K562 treated with DMSO at 1 percent for 12 hours (cell line): ENCODE data around the gene GXYLT2. TPM values are rescaled to one million over a fixed set of nuclear protein-coding genes. Genes with fewer than 3 reads are reported as not detected.

Source experiments
- total RNA-seq: library from RNA; unstranded; fragments of 300-600 nt; gene quantifications from 2 replicates; pipeline ENCODE4 v1.2.3, GENCODE V29; 2022; ENCODE audit not compliant: insufficient read depth

Gene GXYLT2
- total RNA-seq, result 0.96 and 4.1 TPM in 2 replicates

GRCh38 chr3:72887705-72888545 lies at the start of gene GXYLT2:
Gene GXYLT2, plus strand, starts transcription at chr3:72888046. Its CDS starts 188 bp downstream, at chr3:72888234.

GRCh38 chr3:72847751-72848702 lies 39.8 kb upstream of the GXYLT2 start, which contains the start of gene SHQ1:
Gene SHQ1, minus strand, starts transcription at chr3:72848445. Its CDS starts 105 bp downstream, at chr3:72848340.

DNA sequence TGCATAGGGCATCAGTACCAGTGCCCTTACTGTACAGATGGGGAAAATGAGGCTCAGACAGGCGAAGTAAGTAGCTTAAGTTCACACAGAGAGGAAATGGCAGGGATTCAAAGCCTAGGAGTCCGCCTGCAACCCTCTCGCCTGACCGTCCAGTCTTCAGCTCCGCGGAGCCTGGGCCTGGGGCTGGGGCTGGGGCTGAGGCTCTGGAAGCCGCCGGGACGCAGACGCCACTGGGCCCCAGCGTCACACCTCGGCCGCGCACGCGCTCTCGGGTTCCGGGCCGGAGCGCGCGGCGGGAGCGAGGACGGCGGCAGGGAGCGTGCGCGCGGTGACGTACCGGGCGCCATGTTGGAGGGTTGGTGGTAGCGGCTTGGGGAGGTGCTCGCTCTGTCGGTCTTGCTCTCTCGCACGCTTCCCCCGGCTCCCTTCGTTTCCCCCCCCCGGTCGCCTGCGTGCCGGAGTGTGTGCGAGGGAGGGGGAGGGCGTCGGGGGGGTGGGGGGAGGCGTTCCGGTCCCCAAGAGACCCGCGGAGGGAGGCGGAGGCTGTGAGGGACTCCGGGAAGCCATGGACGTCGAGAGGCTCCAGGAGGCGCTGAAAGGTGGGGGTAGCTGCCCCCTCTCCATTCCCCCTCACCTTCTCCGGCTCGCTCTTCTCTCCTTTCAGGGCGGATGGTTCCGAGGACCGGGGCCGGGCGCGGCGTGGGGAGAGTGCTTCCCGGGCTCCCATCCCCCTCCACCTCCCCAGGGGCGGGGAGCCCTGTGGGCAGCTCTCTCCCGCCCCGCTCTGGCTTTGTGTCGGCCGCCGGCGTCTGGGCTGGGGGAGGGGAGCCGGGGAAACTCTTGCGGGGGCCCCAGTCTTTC lies 108.9 kb downstream of the GXYLT2 start, which contains the start of gene PPP4R2:
PPP4R2 (plus strand) TSS at position 339 of the 861 bp plus-strand sequence; CDS start at position 566, 227 bp downstream.

Other genes starting within 250 kb of the GXYLT2 start
- 6.3 and 7.8 TPM in 2 replicates for gene SHQ1, start 39.6 kb upstream of the GXYLT2 start, total RNA-seq
- gene PPP4R2, start 108.8 kb downstream of the GXYLT2 start, total RNA-seq, result 6.1 and 17.2 TPM in 2 replicates
- not detected in 2 replicates for gene EBLN2, start 173.6 kb downstream of the GXYLT2 start, total RNA-seq